Measurements from ENCODE around the gene FBXL12. TPM values are rescaled to one million over a fixed set of nuclear protein-coding genes. Genes with fewer than 3 reads are reported as not detected.
"Not testable (repeated sequence)": the region's sequence is repeated elsewhere in the genome, so short reads cannot be mapped to it uniquely, and the experiment has no call there.

FBXL12 gene
- total RNA-seq, 1 donor, result 17.1 TPM

DNA sequence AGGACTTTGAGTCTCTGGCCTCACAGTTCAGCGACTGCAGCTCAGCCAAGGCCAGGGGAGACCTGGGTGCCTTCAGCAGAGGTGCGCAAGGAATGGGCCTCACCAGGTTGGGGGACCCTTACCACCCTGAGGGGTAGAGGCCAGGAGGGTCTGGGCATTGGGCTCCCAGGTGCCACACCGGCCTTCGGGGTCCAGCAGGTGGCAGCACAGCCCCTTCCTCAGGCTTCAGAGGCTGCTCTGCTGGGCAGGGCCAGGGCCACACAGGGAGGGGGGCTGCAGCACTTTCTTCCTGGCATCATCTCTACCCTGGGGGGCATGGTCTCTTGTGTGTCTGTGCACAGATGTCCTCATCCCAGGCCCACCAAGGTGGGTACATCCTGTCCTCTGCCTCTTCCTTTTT is 29.2 kb upstream of the FBXL12 start:
- no peaks in the 10 kb centered on the region for H3K27me3 ChIP-seq (ENCODE audit: insufficient read depth, low read length)
- peaks cover 4% of the 10 kb centered on the region for H3K4me1 ChIP-seq (ENCODE audit: insufficient read depth, low read length)
- no peaks in the 10 kb centered on the region for H3K9me3 ChIP-seq (ENCODE audit: low read depth, low read length)
- no peak overlapping the region for H3K4me3 ChIP-seq (ENCODE audit: low read length)

DNA sequence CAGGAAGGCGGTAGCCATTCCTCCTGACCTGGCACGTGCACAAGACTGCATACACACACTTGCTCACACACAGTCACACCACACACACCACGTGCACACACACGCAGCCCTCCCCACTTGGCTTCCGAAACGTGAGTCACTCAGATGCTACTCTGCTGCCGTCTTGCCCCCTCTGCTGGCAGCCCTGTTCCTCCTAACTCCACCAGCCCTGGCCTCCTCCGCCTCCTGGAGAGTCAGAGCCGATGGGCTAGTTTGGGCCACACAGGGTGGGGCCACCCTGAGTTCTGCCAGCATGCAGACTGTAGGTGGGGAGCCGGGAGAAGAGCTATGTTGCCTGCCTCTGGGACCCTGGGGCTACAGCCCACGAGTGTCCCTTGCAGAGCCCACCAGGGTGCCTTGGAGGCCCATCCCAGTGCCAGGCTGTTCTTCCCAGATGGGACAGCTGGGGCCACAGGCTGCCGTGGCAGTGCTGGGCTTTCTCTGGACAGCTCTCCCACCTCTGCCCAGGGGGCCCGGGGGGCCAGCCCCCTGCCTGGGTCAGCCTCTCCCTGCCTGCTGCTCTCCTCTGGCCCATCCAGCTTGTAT is 28.3 kb upstream of the FBXL12 start:
- no peak overlapping the region for H3K4me3 ChIP-seq (ENCODE audit: low read length)

DNA sequence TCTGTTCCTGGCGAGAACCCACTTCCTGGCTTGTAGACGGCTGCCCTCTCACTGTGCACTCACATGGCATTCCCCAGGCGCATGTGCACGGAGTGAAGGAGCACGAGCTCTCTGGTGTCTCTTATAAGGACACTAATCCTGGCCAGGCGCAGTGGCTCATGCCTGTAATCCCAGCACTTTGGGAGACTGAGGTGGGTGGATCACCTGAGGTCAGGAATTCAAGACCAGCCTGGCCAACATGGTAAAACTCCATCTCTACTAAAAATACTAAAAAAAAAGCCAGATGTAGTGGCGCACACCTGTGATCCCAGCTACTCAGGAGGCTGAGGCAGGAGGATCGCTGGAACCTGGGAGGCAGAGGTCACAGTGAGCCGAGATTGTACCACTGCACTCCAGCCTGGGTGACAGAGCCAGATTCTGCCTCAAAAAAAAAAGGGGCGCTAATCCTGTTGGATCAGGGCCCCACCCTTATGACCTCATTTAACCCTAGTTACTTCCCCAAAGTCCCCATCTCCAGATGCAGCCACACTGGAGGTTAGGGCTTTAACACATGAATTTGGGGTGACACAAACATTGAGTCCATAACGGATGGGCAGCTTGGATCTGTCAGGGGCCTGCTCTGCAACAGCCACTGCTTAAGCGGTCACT is 24.9 kb upstream of the FBXL12 start:
- not testable (repeated sequence) for H3K27me3 ChIP-seq (ENCODE audit: insufficient read depth, low read length); H3K4me3 ChIP-seq (ENCODE audit: low read length); H3K4me1 ChIP-seq (ENCODE audit: insufficient read depth, low read length); H3K9me3 ChIP-seq (ENCODE audit: low read depth, low read length)

More for the DNA sequence above, 28.3 kb upstream of the FBXL12 start:
- Histone ChIP-seq H3K27me3 (ENCODE audit: insufficient read depth, low read length) (no peaks in the 10 kb centered on the region), H3K4me1 (ENCODE audit: insufficient read depth, low read length) (peaks cover 4% of the 10 kb centered on the region), H3K9me3 (ENCODE audit: low read depth, low read length) (no peaks in the 10 kb centered on the region)

DNA sequence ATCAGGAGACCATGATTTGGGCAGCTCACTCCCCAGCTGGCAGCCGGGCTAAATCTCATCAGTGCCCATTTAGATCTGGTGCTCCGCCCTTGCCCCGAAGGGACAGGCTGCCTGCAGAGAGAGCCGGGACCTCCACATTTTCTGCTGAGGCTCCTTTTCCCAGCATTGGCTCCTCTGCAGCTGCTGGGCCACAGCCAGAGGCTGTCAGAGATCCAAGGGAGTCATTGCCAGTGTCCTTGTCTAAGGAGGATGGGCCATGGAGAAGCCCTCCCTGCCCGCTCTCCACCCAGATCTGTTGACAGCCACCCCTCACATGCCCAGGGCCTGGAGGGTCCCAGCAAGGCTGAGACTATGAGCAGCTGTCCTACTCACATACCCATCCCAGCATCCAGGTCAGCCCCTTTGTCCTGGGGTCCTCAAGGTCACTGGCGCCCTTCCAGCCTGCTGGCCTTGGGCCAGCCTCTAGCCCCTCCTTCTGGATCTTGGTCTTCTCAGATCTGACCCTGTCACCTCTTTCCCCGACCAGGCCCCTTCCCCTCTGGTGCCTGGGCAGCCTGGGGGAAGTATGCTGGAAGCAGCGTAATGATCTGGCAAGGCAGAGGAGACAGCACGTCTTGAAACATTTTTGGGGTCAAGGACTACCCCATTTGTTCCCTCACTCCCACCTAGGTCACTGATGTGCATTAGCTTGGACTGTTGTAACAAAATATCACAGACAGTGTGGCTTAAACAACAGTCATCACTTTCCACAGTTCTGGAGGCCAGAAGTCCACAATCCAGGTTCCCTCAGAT is 24.2 kb upstream of the FBXL12 start:
- Histone ChIP-seq H3K9me3 (ENCODE audit: low read depth, low read length) (no peaks in the 10 kb centered on the region), H3K4me3 (ENCODE audit: low read length) (no peak overlapping the region), H3K27me3 (ENCODE audit: insufficient read depth, low read length) (no peaks in the 10 kb centered on the region), H3K4me1 (ENCODE audit: insufficient read depth, low read length) (peaks cover 3% of the 10 kb centered on the region)

DNA sequence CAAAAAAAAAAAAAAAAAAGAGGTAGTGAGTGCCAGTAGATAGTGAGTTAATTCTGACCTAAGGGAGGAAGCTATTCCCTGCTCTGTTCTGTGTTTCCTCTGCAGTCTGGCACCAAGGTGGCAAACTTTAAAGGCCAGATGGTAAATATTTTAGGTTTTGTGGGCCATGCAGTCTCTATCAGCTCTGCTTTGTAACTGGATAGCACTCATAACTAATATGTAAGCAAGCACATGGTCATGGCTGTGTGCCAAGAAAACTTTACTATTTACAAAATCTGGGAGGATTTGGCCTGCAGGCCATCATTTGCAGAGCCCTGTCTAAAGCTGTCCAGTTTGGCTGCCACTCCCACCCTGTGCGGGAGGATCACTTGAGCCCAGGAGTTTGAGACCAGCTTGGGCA is 20.5 kb upstream of the FBXL12 start:
- no peaks in the 10 kb centered on the region for H3K27me3 ChIP-seq (ENCODE audit: insufficient read depth, low read length)
- H3K4me3 ChIP-seq (ENCODE audit: low read length), result no peak overlapping the region
- peaks cover 14% of the 10 kb centered on the region for H3K4me1 ChIP-seq (ENCODE audit: insufficient read depth, low read length)
- no peaks in the 10 kb centered on the region for H3K9me3 ChIP-seq (ENCODE audit: low read depth, low read length)

DNA sequence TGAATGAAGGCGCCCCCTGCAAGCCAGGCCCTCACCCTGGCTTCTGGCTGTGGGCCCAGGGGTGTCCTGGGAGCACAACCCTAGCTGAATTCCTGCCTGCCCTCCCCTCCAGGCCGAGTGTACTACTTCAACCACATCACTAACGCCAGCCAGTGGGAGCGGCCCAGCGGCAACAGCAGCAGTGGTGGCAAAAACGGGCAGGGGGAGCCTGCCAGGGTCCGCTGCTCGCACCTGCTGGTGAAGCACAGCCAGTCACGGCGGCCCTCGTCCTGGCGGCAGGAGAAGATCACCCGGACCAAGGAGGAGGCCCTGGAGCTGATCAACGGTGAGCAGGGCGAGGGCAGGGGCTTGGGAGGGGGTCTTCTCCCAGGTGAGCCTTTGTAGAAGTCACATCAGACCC is 19.4 kb upstream of the FBXL12 start:
- no peaks in the 10 kb centered on the region for H3K27me3 ChIP-seq (ENCODE audit: insufficient read depth, low read length)
- H3K4me3 ChIP-seq (ENCODE audit: low read length), result no peak overlapping the region
- H3K9me3 ChIP-seq (ENCODE audit: low read depth, low read length), result no peaks in the 10 kb centered on the region
- H3K4me1 ChIP-seq (ENCODE audit: insufficient read depth, low read length), result peaks cover 14% of the 10 kb centered on the region

DNA sequence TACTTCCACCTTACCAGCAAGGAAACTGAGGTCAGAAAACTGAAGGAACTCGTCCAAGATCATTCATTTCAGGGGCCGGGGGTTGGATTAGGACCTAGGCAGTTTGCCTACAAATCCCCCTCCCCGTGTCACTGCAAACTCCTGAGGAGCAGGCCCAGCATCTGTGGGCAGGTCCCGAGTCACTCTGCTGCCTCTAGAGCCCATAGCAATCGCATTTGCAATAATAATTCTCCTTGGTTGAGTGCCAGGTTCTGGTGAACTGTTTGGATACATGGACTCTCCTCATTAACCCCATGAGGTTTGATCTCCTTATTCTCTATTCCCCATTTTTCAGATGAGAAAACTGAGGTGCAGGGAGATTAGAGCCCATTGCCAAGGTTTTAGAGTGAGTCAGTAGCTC is 17.1 kb upstream of the FBXL12 start:
- H3K4me1 ChIP-seq (ENCODE audit: insufficient read depth, low read length), result peaks cover 14% of the 10 kb centered on the region
- H3K4me3 ChIP-seq (ENCODE audit: low read length), result peak overlapping the region; percentile 58
- no peaks in the 10 kb centered on the region for H3K27me3 ChIP-seq (ENCODE audit: insufficient read depth, low read length)
- H3K9me3 ChIP-seq (ENCODE audit: low read depth, low read length), result no peaks in the 10 kb centered on the region

DNA sequence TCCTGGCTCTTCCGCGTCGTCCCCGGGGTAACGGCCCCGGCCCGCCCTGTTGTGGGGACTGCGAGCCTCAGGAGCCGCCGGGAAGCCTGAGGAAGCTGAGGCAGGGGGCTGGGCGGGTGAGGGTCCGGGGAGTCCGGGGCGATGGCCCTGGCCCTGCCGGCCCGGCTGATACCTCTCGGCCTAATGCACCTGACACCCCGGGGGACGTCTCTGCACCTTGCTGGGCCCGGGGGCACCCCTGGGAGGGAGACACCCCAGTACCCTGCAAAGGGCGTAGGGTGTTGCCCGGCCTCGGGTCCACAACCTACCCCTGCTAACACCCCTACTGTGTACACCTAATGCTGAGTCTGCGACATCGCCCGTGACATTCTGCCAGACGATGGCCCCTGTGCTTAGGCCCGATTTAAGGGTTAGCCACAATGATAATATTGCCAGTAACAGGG is 16.6 kb upstream of the FBXL12 start:
- no peaks in the 10 kb centered on the region for H3K9me3 ChIP-seq (ENCODE audit: low read depth, low read length)
- H3K27me3 ChIP-seq (ENCODE audit: insufficient read depth, low read length), result no peaks in the 10 kb centered on the region
- peak overlapping the region; percentile 58 for H3K4me3 ChIP-seq (ENCODE audit: low read length)
- H3K4me1 ChIP-seq (ENCODE audit: insufficient read depth, low read length), result peaks cover 14% of the 10 kb centered on the region

DNA sequence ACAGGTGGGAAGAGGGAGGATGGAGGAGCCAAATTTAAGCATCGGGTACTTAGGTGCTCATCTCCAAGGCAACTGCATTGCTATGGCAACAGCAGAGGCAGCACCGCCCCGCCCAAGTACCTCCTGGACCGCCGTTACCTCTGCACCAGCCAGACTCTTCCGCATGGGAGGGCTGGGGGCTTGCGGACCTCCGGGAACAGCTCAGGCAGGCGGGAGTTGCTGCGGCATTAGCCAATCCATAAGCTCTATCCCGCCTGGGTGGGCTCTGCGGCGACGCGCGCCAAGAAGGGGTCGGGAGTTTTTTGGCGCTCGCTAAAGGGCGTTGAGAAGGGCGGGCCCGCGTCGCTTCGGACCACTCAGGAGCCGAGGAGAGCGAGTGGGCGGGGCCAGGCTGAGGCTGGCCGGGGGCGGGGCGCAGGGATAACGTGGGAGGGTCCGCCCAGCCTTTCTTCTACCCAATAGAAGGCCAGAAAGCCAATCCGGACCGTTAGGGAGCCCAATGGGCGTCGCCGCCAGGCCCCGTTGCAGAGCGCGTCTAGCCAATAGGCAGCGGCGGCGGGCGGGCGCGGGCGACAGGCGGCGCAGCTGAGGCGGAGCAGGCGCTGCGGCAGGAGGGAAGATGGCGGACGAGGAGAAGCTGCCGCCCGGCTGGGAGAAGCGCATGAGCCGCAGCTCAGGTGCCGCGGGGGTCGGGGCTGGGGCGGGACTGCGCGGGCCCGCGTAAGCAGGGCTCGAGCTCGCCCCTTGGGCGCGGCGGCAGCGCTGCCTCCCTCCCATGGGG is 16.0 kb upstream of the FBXL12 start, which contains the start of gene PIN1:
PIN1 (plus strand) TSS at position 593 of the 781 bp plus-strand sequence; CDS start at position 620, 27 bp downstream.
- H3K27me3 ChIP-seq (ENCODE audit: insufficient read depth, low read length), result no peaks in the 10 kb centered on the region
- H3K4me1 ChIP-seq (ENCODE audit: insufficient read depth, low read length), result peaks cover 14% of the 10 kb centered on the region
- H3K9me3 ChIP-seq (ENCODE audit: low read depth, low read length), result no peaks in the 10 kb centered on the region
- peak within 1 kb of the TSS; percentile 61 for H3K4me3 ChIP-seq (ENCODE audit: low read length)

DNA sequence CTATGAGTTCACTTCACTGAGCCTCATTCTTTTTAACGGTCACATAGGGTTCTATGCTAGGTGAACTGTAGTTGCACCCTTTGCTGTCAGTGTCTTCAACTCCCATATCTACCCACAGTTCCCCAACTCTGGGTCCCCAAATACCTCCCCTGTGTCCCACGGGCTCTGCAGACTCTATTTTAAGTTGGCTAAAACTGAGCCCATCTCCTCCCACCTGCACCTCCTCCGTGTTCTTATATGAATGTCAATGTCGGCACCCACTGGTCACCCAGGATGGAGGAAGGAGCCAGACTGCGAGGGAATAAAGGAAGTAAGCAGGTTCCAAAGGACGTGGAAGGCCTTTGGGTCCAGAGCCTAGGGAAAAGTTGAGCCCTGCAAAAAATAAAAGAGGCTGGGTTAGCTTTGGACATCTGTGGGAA is 15.4 kb upstream of the FBXL12 start:
- Histone ChIP-seq H3K9me3 (ENCODE audit: low read depth, low read length) (no peaks in the 10 kb centered on the region), H3K4me3 (ENCODE audit: low read length) (peak overlapping the region; percentile 61), H3K4me1 (ENCODE audit: insufficient read depth, low read length) (peaks cover 14% of the 10 kb centered on the region), H3K27me3 (ENCODE audit: insufficient read depth, low read length) (no peaks in the 10 kb centered on the region)

DNA sequence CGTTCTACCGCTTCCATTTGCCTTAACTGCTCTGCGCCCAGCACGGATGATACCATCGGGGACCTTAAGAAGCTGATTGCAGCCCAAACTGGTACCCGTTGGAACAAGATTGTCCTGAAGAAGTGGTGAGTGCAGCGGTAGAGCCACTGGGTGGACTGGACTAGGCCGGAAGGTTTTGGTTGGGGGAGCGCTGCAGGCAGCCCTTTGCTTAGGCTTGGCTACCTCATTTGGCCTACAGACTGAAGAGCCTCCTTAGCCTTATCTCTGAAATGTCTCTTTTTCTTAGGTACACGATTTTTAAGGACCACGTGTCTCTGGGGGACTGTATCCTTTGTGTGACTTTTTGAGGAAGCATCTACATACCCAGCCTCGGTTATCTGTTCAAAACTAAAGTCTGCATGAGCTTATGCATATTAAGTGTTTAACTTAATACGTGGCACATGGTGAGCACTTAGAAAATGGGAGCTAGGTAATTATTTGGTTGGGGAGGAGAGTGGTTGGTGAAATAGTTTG is 9.7 kb upstream of the FBXL12 start:
- Histone ChIP-seq H3K9me3 (ENCODE audit: low read depth, low read length) (no peaks in the 10 kb centered on the region), H3K4me3 (ENCODE audit: low read length) (peak overlapping the region; percentile 93), H3K4me1 (ENCODE audit: insufficient read depth, low read length) (peaks cover 31% of the 10 kb centered on the region), H3K27me3 (ENCODE audit: insufficient read depth, low read length) (no peaks in the 10 kb centered on the region)

DNA sequence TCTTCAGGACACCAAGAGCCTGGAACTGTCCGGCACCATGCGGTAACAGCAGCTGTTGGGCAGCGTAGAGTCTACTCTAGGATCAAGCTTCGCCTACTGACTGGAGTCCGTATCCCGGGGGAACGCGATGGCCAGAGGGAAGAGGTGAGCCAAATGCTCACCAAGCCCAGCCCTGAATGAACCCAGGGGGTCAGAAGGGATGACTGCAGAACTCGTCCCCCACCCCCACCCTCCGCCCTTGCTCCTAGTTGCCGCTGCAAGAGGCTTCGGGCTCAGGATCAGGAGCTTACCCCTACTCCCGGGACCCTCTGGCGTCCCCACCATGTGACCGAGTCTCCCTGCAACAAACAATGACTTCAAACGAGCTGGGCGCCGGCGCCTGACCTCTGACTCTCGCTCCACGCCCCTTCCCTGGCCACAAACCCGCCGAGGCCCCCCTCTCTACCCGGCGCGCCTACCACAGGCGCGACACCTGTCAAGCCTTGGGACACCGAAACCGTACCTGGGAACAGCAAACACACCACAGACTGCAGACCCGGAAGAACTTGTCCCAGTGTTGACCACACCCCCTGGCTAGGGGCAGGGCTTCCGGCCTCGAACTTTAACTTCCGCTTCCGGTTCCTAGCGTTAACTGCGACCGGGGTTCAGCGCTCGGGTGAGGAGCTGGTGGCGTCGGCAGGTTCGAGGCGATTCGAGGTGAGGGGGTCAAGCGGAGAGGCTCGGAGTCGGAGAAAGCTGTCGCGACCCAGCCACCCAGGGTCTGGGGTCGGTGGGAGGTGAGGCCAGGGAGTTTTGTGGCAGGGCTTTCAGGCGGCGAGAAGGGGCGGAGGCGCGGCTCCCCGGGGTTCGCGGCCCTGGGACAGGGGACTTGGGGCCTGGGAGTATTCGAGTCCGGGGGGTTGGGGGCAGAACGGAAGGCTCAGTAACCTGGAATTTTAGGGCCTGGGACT is 8.7 kb upstream of the FBXL12 start, which contains the start of gene UBL5:
UBL5 (plus strand) TSS at position 630 of the 950 bp plus-strand sequence. CDS start 420 bp downstream, outside the sequence.
- Histone ChIP-seq H3K9me3 (ENCODE audit: low read depth, low read length) (no peaks in the 10 kb centered on the region), H3K4me3 (ENCODE audit: low read length) (peak within 1 kb of the TSS; percentile 93), H3K27me3 (ENCODE audit: insufficient read depth, low read length) (no peaks in the 10 kb centered on the region), H3K4me1 (ENCODE audit: insufficient read depth, low read length) (peaks cover 31% of the 10 kb centered on the region)

DNA sequence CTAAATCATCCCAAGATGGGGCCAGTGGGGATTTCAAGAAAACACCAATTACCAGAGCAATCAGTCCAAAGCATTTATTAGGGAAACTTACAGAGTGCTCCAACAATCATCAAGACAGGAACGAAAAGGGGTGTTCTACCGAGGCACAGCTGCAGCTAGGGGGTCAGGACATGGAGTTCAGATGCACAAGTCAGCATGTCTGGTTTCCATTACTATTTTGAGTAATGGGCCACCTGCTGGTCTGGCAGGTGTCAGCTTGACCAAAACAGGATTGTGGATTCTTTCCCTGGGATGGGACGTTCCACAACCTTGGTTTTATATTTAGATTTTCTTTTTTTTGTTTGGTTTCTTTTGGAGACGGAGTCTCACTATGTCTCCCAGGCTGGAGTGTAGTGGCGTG is 4.9 kb upstream of the FBXL12 start:
- Histone ChIP-seq H3K4me3 (ENCODE audit: low read length) (no peak overlapping the region), H3K4me1 (ENCODE audit: insufficient read depth, low read length) (peaks cover 32% of the 10 kb centered on the region), H3K9me3 (ENCODE audit: low read depth, low read length) (no peaks in the 10 kb centered on the region), H3K27me3 (ENCODE audit: insufficient read depth, low read length) (no peaks in the 10 kb centered on the region)

DNA sequence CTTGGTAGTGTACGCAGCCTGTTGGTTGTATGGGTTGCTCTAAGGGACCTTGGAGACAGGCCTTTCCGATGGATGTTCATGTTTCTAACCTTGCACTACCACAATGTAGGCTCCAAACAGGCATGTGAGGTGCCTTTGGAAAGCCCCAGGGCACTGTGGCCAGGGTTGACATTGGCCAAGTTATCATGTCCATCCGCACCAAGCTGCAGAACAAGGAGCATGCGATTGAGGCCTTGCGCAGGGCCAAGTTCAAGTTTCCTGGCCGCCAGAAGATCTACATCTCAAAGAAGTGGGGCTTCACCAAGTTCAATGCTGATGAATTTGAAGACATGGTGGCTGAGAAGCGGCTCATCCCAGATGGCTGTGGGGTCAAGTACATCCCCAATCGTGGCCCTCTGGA is 1.2 kb upstream of the FBXL12 start:
- peaks cover 21% of the 10 kb centered on the region for H3K4me1 ChIP-seq (ENCODE audit: insufficient read depth, low read length)
- H3K4me3 ChIP-seq (ENCODE audit: low read length); H3K9me3 ChIP-seq (ENCODE audit: low read depth, low read length); H3K27me3 ChIP-seq (ENCODE audit: insufficient read depth, low read length): not testable (repeated sequence)

All from mononuclear cell (primary cell).